SU-DHL-6 (cell line): ENCODE data around the gene ZBTB16.

ENCODE experiments used
- CTCF ChIP-seq: fragments of 200-600 bp; sonication (generic); IDR thresholded peaks from one replicate; pipeline ENCODE4 v1.5.1; 2017; ENCODE audit warnings: antibody characterized with exemption, mild to moderate bottlenecking, low read length, moderate library complexity; ENCODE audit not compliant: insufficient read depth, poor library complexity, severe bottlenecking
- EZH2phosphoT487 ChIP-seq: fragments of 200-600 bp; sonication (generic), shearing (Covaris generic); conservative IDR thresholded peaks from 2 replicates; pipeline ENCODE4 v1.6.1; 2018; ENCODE audit warnings: mild to moderate bottlenecking, antibody characterized with exemption, low read length, moderate library complexity, mixed read lengths

DNA sequence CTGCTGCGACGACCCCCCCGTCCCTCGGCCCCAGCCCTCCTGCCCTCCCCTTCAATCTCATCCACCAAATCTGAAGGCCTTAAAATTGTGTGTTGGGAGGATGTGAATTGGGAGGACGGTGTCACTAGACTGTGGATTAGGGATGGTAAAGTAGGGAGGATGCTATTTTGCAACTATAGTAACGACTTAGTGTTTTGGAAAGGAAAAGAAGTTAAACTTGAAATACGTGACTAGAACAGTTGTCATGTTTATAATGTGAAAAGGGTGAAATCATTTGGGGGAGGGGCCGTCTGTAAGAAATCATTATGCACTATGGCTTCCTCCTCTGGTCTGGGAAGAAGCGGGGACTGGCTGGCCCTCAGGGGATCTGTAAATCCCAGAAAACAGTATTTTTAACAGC is 193.3 kb downstream of the ZBTB16 start:
- no peak for TF ChIP-seq CTCF
- TF ChIP-seq EZH2phosphoT487 = no peak
